NT2/D1 (cell line): ENCODE results near the gene FARP1.

Experiments used
- SUZ12 ChIP-seq: IDR thresholded peaks from 2 replicates; pipeline ENCODE4 v1.6.1; 2011; ENCODE audit not compliant: insufficient read length, insufficient read depth; ENCODE audit errors: extremely low read depth
- YY1 ChIP-seq: IDR thresholded peaks from 2 replicates; pipeline ENCODE4 v1.6.1; 2011; ENCODE audit not compliant: insufficient read length, insufficient read depth
- ZNF274 ChIP-seq: IDR thresholded peaks from 2 replicates; pipeline ENCODE4 v1.6.1; 2011; ENCODE audit warnings: mild to moderate bottlenecking, low read depth, low read length

DNA sequence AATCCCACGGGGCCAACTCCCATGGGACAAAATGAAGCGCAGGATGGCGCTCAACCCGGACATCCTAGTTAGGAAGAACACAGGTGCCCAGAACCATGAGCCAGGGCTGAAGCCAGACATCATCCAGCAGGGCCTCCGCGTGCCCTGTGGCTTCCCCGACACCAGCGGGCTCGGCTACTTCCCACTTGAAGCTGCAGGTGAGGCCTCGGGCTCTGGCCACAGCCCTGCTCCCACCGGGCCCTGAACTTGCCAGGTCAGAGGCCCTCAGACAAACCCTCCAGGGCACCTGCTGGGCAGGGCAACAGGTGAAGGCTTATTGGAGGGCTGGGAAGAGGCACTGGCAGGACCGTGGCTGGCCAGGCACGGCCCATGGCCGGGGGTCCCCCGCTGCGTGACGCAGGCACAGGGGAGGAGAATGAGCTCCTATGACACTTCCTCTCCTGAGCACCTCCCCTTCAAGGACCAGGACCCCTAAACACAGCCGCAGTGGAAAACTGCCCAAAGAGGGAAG, 316.3 kb downstream of the FARP1 start:
- TF ChIP-seq ZNF274 (no peak), YY1 (no peak), SUZ12 (no peak)
